Inflammatory macrophage (primary cell): ENCODE measurements around the gene RBM39.
"Not testable (repeated sequence)": the region's sequence is repeated elsewhere in the genome, so short reads cannot be mapped to it uniquely, and the experiment has no call there.

Experiments used
- DNase-seq, 2 donors: peaks; one replicate each; pipeline ENCODE4 v3.0.0-alpha.2; 2020 to 2022

RBM39 gene

GRCh38 chr20:35724321-35725230, 17.5 kb downstream of the RBM39 start:
- no peak for DNase-seq

- not testable (repeated sequence) for DNase-seq
Measured at GRCh38 chr20:35723652-35724320, 18.3 kb downstream of the RBM39 start.

GRCh38 chr20:35723275-35723639, 18.8 kb downstream of the RBM39 start:
- DNase-seq, result not testable (repeated sequence)

GRCh38 chr20:35721621-35722020, 20.4 kb downstream of the RBM39 start:
- DNase-seq, result no peak

GRCh38 chr20:35721219-35721618, 20.8 kb downstream of the RBM39 start:
- DNase-seq, result no peak

GRCh38 chr20:35720165-35721123, 21.6 kb downstream of the RBM39 start:
- no peak for DNase-seq

- no peak for DNase-seq
Measured at GRCh38 chr20:35719717-35720116, 22.3 kb downstream of the RBM39 start.

- DNase-seq, result no peak
Measured at GRCh38 chr20:35718972-35719635, 23.0 kb downstream of the RBM39 start.

GRCh38 chr20:35718321-35718720, 23.7 kb downstream of the RBM39 start:
- not testable (repeated sequence) for DNase-seq

GRCh38 chr20:35716330-35716729, 25.7 kb downstream of the RBM39 start:
- no peak for DNase-seq

- DNase-seq, result no peak
Measured at GRCh38 chr20:35715652-35716051, 26.4 kb downstream of the RBM39 start.

GRCh38 chr20:35714127-35714526, 27.9 kb downstream of the RBM39 start:
- no peak for DNase-seq

GRCh38 chr20:35713120-35713519, 28.9 kb downstream of the RBM39 start:
- DNase-seq, result not testable (repeated sequence)

GRCh38 chr20:35711588-35712209, 30.4 kb downstream of the RBM39 start:
- DNase-seq, result no peak

- no peak for DNase-seq
Measured at GRCh38 chr20:35710884-35711587, 31.0 kb downstream of the RBM39 start.

GRCh38 chr20:35710039-35710438, 32.0 kb downstream of the RBM39 start:
- DNase-seq, result no peak

GRCh38 chr20:35709259-35709658, 32.8 kb downstream of the RBM39 start:
- no peak for DNase-seq

GRCh38 chr20:35708502-35708901, 33.6 kb downstream of the RBM39 start:
- DNase-seq, result no peak

GRCh38 chr20:35706591-35707529, 35.2 kb downstream of the RBM39 start:
- DNase-seq, result not testable (repeated sequence)

GRCh38 chr20:35705894-35706293, 36.2 kb downstream of the RBM39 start:
- DNase-seq, result not testable (repeated sequence)
